Activated CD4-positive, alpha-beta memory T cell treated with anti-CD3 and anti-CD28 coated beads for 36 hours (primary cell): ENCODE results near the gene KAT6B. TPM values are rescaled to one million over a fixed set of nuclear protein-coding genes. Genes with fewer than 3 reads are reported as not detected.

Source experiments
- CTCF ChIA-PET: fragments of 350-600 bp; sonication (Branson Sonifier 250); formaldehyde crosslinking; loops from one replicate; lab custom pipeline; 2021; ENCODE audit warnings: antibody characterized with exemption, inconsistent platforms; lab: Charles Lee
- POLR2A ChIA-PET: fragments of 350-600 bp; sonication (Branson Sonifier 250); formaldehyde crosslinking; loops from one replicate; lab custom pipeline; 2021; ENCODE audit warnings: antibody characterized with exemption; lab: Charles Lee
- DNase-seq: peaks from one replicate; pipeline ENCODE4 v3.0.0-alpha.2; 2020
- H3K27ac Mint-ChIP-seq: one replicate; pipeline ENCODE4 v1.8.0; 2021; ENCODE audit warnings: mixed read lengths
- H3K27me3 Mint-ChIP-seq: one replicate; pipeline ENCODE4 v1.8.0; 2021; ENCODE audit warnings: mixed read lengths
- H3K36me3 Mint-ChIP-seq: one replicate; pipeline ENCODE4 v1.8.0; 2021; ENCODE audit warnings: mixed read lengths
- H3K4me1 Mint-ChIP-seq: one replicate; pipeline ENCODE4 v1.8.0; 2021; ENCODE audit warnings: low read depth, mixed read lengths
- H3K4me3 Mint-ChIP-seq: one replicate; pipeline ENCODE4 v1.8.0; 2021; ENCODE audit warnings: mild to moderate bottlenecking, mixed read lengths
- H3K9me3 Mint-ChIP-seq: one replicate; pipeline ENCODE4 v1.8.0; 2021; ENCODE audit warnings: mixed read lengths
- intact Hi-C: fragments of 100-400 bp; cut with micrococcal nuclease; formaldehyde crosslinking; loops from one replicate; pipeline ENCODE4 v1.15.1; 2023
- total RNA-seq, 2 experiments: library from RNA; stranded (reverse); gene quantifications; one replicate each; pipeline ENCODE4 v1.2.3, GENCODE V29; 2021

The KAT6B gene
- total RNA-seq, 2 experiments from 2014 or later: 17.4 to 20.5 TPM

DNA sequence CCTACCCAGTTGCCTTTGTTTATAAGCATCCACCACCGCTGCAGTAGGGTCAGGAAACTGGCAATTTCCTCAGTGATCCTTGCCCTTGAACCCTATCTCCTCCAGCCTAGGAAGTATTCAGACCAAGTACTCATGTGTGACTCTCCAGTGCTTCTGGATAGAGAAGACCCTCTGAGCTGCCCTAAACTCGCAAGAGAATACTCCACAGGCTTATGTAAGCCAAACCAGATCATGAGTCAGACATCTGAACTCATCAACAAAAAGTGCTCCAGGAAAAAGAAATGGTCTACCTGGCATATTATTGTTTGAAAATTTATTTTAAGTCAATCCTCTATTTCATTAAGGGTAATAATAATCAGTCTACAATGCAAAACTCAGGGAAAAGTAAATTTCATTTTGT lies 101.3 kb downstream of the KAT6B start:
- no peaks in the 10 kb centered on the region for H3K27me3 Mint-ChIP-seq
- POLR2A ChIA-PET: no interaction called here
- no peak for DNase-seq

DNA sequence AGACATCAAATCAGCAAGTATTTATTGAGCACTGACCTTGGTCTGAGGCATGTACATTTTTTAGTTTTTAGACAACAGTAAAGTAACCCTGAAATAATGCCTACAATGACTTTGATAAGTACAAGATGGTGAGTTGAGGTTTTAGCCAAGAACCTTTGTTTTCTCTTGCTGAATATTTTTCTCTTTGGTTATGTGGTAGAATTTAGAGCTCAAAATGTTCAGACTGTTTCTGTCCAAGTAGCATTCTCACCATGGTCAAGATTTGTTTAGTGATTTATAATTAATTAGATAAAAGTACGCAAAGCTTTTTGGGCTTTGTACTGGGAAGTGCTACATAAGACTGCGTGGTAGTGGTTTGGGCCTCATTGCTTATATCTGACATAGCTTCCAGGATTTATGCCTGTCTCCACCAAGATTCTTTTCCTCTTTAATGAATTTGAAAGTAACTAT lies 102.4 kb downstream of the KAT6B start:
- intact Hi-C loops: no loop called here
- Mint-ChIP-seq H3K4me1 (peaks cover 30% of the 10 kb centered on the region), H3K36me3 (no peaks in the 10 kb centered on the region), H3K27me3 (no peaks in the 10 kb centered on the region), H3K9me3 (no peaks in the 10 kb centered on the region), H3K27ac (no peak overlapping the region), H3K4me3 (no peak overlapping the region)
- DNase-seq: no peak
- ChIA-PET POLR2A (no interaction called here), CTCF (no interaction called here)

More for the DNA sequence above, 101.3 kb downstream of the KAT6B start:
- Mint-ChIP-seq H3K36me3 (no peaks in the 10 kb centered on the region), H3K4me3 (no peak overlapping the region), H3K4me1 (peaks cover 41% of the 10 kb centered on the region), H3K9me3 (no peaks in the 10 kb centered on the region), H3K27ac (no peak overlapping the region)
- CTCF ChIA-PET: no interaction called here
- intact Hi-C loops: no loop called here

DNA sequence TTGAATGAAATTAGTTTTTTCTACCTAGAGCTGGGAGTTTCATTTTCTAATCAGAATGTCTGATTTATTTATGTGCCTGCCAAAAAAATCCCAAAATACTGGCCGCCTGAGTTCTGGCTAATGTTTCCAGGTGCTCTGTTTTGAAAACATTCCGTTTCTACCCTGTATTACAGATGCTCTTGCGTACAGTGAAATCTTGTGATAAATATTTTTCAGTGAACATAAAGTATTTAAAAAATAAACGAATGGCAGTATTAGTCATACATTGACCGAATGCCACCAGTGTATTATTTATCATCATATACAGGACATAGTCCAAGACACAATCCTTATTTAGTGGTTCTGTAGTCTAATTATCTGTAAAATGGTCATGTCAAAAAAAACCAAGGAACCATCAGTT lies 102.8 kb downstream of the KAT6B start:
- peaks cover 28% of the 10 kb centered on the region for H3K4me1 Mint-ChIP-seq
- no peak for DNase-seq
- no peak overlapping the region for H3K27ac Mint-ChIP-seq
- H3K4me3 Mint-ChIP-seq: no peak overlapping the region
- CTCF ChIA-PET: no interaction called here
- POLR2A ChIA-PET: no interaction called here
- intact Hi-C loops: no loop called here
- H3K9me3 Mint-ChIP-seq: no peaks in the 10 kb centered on the region
- H3K27me3 Mint-ChIP-seq: no peaks in the 10 kb centered on the region
- H3K36me3 Mint-ChIP-seq: no peaks in the 10 kb centered on the region

GRCh38 chr10:74930965-74931364 lies 104.6 kb downstream of the KAT6B start:
- ChIA-PET POLR2A (no interaction called here), CTCF (no interaction called here)
- DNase-seq: no peak
- no peaks in the 10 kb centered on the region for H3K9me3 Mint-ChIP-seq
- no peak overlapping the region for H3K27ac Mint-ChIP-seq
- intact Hi-C loops: no loop called here
- no peaks in the 10 kb centered on the region for H3K36me3 Mint-ChIP-seq
- peaks cover 19% of the 10 kb centered on the region for H3K4me1 Mint-ChIP-seq
- H3K4me3 Mint-ChIP-seq: no peak overlapping the region
- H3K27me3 Mint-ChIP-seq: no peaks in the 10 kb centered on the region

GRCh38 chr10:74932648-74933047 lies 106.2 kb downstream of the KAT6B start:
- POLR2A ChIA-PET: no interaction called here
- intact Hi-C loops: no loop called here
- no peak overlapping the region for H3K27ac Mint-ChIP-seq

DNA sequence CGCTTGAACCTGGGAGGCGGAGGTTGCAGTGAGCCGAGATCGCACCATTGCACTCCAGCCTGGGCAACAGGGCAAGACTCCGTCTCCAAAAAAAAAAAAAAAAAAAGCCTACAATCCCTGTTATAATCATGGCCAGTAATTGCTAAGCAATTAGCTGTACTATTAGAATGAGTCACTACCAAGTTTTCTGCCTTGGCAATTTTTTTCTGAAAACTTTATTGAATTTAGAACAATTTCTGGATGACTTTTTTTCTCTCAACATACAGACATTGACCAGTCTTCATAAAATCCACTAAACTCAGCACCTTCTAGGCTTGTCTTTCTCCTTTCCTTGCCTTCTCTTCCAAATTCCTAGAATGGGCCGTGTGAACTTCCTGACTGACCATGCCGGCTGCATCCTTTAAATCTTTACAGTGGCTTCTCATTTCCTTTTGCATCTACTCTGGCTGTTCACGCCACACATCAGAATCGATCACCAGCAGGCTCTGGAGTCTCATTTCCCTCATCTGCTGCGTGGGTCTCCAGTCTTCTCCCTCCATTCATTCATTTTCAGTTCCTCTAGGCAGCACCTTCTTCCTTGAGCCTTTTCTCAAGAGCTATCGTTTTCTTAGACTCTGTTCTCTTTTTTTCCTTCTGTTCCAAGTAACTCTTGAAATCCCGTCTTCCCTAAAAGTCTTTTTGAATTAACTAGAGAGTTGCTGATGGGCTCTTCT lies 107.9 kb downstream of the KAT6B start:
- Mint-ChIP-seq H3K36me3 (no peaks in the 10 kb centered on the region), H3K27ac (no peak overlapping the region), H3K4me1 (peaks cover 11% of the 10 kb centered on the region), H3K9me3 (no peaks in the 10 kb centered on the region), H3K27me3 (no peaks in the 10 kb centered on the region), H3K4me3 (no peak overlapping the region)
- POLR2A ChIA-PET: no interaction called here
- intact Hi-C loops: no loop called here
- CTCF ChIA-PET: interaction anchor here (0.6 kb wide), 1 partner anchor 85 kb away, joined by 3 read pairs; no protein-coding TSS in a partner anchor
- DNase-seq: no peak

More at GRCh38 chr10:74932648-74933047, 106.2 kb downstream of the KAT6B start:
- peaks cover 11% of the 10 kb centered on the region for H3K4me1 Mint-ChIP-seq
- no peaks in the 10 kb centered on the region for H3K9me3 Mint-ChIP-seq
- no peaks in the 10 kb centered on the region for H3K27me3 Mint-ChIP-seq
- no peaks in the 10 kb centered on the region for H3K36me3 Mint-ChIP-seq
- DNase-seq: no peak
- H3K4me3 Mint-ChIP-seq: no peak overlapping the region
- CTCF ChIA-PET: no interaction called here

DNA sequence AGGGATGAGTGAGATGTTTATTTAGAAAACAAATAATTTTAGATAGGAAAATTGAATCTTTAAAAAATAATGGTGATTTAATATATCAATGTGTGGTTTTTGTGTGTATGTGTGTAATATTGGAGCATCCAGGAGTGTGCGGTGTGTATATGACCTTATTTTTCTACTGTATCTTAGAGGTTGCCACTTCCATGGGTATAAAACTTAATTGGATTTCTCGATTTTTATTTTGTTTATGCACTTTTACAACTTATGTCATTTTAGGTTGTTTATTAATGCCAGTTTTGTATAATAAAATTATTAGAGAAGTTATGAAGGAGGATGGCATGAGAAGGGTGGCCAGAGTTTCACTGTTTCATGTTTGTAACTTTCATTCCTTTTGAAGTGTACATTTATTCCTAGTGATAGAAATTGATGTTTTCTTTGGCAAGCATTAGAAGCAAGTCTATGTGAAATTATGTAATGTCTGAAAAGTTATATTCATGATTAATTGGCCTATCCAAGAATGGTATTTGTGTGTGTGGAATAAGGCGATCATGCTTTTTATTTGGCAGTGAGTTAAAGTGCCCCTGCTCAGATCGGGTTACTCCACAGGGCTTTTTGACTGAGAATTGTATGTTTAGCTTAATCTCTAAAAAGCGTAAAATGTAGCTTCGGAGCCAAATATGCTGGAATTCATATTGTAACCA lies 110.3 kb downstream of the KAT6B start:
- peaks cover 11% of the 10 kb centered on the region for H3K4me1 Mint-ChIP-seq
- DNase-seq: no peak
- ChIA-PET POLR2A (no interaction called here), CTCF (no interaction called here)
- peaks cover 1% of the 10 kb centered on the region for H3K36me3 Mint-ChIP-seq
- no peak overlapping the region for H3K4me3 Mint-ChIP-seq
- intact Hi-C loops: no loop called here
- no peak overlapping the region for H3K27ac Mint-ChIP-seq
- H3K27me3 Mint-ChIP-seq: no peaks in the 10 kb centered on the region
- no peaks in the 10 kb centered on the region for H3K9me3 Mint-ChIP-seq

GRCh38 chr10:74937266-74937856 lies 111.0 kb downstream of the KAT6B start:
- H3K4me3 Mint-ChIP-seq: no peak overlapping the region
- CTCF ChIA-PET: no interaction called here
- peaks cover 6% of the 10 kb centered on the region for H3K4me1 Mint-ChIP-seq

DNA sequence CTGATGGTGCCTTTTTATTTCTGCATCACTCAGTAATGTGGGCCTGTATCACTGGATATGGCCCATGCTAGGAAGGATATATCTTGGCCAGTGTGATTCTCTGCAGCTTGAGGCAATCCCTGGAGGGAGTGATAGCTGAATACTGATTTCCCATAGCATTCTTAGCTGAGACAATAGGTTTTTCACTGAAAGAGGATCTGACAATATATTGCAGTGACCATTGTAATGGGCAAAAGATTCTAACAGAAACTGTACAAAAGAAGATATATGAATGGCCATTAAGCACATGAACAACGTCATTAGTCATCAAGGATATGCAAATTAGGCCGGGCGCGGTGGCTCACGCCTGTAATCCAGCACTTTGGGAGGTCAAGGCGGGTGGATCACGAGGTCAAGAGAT lies 117.8 kb downstream of the KAT6B start:
- Mint-ChIP-seq H3K9me3 (no peaks in the 10 kb centered on the region), H3K36me3 (peaks cover 1% of the 10 kb centered on the region), H3K4me3 (no peak overlapping the region), H3K27me3 (no peaks in the 10 kb centered on the region), H3K27ac (no peak overlapping the region), H3K4me1 (peaks cover 13% of the 10 kb centered on the region)
- CTCF ChIA-PET: no interaction called here
- DNase-seq: no peak
- POLR2A ChIA-PET: no interaction called here
- intact Hi-C loops: no loop called here

More at GRCh38 chr10:74937266-74937856, 111.0 kb downstream of the KAT6B start:
- DNase-seq: no peak
- Mint-ChIP-seq H3K9me3 (no peaks in the 10 kb centered on the region), H3K27ac (no peak overlapping the region), H3K36me3 (peaks cover 1% of the 10 kb centered on the region), H3K27me3 (no peaks in the 10 kb centered on the region)
- intact Hi-C loops: no loop called here
- POLR2A ChIA-PET: no interaction called here

GRCh38 chr10:74947781-74948401 lies 121.5 kb downstream of the KAT6B start:
- no peaks in the 10 kb centered on the region for H3K27me3 Mint-ChIP-seq
- H3K36me3 Mint-ChIP-seq: no peaks in the 10 kb centered on the region
- intact Hi-C loops: no loop called here
- no peak overlapping the region for H3K4me3 Mint-ChIP-seq
- H3K27ac Mint-ChIP-seq: no peak overlapping the region
- CTCF ChIA-PET: interaction anchor here (1.0 kb wide), 1 partner anchor 288 kb away, joined by 3 read pairs; the partner anchor contains the start of gene COMTD1
- DNase-seq: no peak
- peaks cover 19% of the 10 kb centered on the region for H3K4me1 Mint-ChIP-seq
- no peaks in the 10 kb centered on the region for H3K9me3 Mint-ChIP-seq
- POLR2A ChIA-PET: no interaction called here

- Mint-ChIP-seq H3K27me3 (no peaks in the 10 kb centered on the region), H3K4me3 (no peak overlapping the region), H3K27ac (no peak overlapping the region), H3K9me3 (no peaks in the 10 kb centered on the region), H3K4me1 (peaks cover 19% of the 10 kb centered on the region), H3K36me3 (no peaks in the 10 kb centered on the region)
- DNase-seq: no peak
- CTCF ChIA-PET: no interaction called here
- POLR2A ChIA-PET: no interaction called here
- intact Hi-C loops: no loop called here
Observed at GRCh38 chr10:74949034-74949832, 122.8 kb downstream of the KAT6B start.
